Common myeloid progenitor, CD34-positive (primary cell): Measurements from ENCODE around the gene URI1. TPM values are rescaled to one million over a fixed set of nuclear protein-coding genes. Genes with fewer than 3 reads are reported as not detected.

ENCODE experiments used
- CTCF ChIA-PET: fragments of 350-600 bp; sonication (Branson Sonifier 250); formaldehyde crosslinking; loops from one replicate; lab custom pipeline; 2021; ENCODE audit warnings: antibody characterized with exemption; lab: Charles Lee
- POLR2A ChIA-PET: fragments of 350-600 bp; sonication (Branson Sonifier 250); formaldehyde crosslinking; loops from one replicate; lab custom pipeline; 2021; ENCODE audit warnings: antibody characterized with exemption; lab: Charles Lee
- DNase-seq, 3 donors: peaks; one replicate each; pipeline versions ENCODE4 v3.0.0 to v3.0.0-alpha.2; 2013
- H3K27ac ChIP-seq, 2 experiments: 1 replicate in 1 of 2; 2 replicates in 1 of 2; pipeline ENCODE4 v1.7.0; 2013; ENCODE audit warnings: inconsistent platforms in 2 of 2, low read length in 2 of 2, mild to moderate bottlenecking in 2 of 2, low read depth in 1 of 2, moderate library complexity in 1 of 2; ENCODE audit not compliant: severe bottlenecking in 2 of 2, insufficient read depth in 1 of 2, poor library complexity in 1 of 2
- H3K27me3 ChIP-seq, 5 experiments: replicated peaks in 2 of 5; 1 replicate in 3 of 5; 2 replicates in 2 of 5; pipeline versions ENCODE4 v1.6.1 to v1.7.0; 2013; ENCODE audit warnings: low read length in 4 of 5, mild to moderate bottlenecking in 2 of 5, moderate library complexity in 2 of 5, inconsistent platforms in 1 of 5; ENCODE audit not compliant: insufficient read depth in 5 of 5, control insufficient read depth in 4 of 5
- H3K36me3 ChIP-seq, 4 experiments: 1 replicate in 2 of 4; 2 replicates in 2 of 4; pipeline versions ENCODE4 v1.6.1 to v1.7.0; 2013; ENCODE audit warnings: low read length in 3 of 4, control low read depth in 1 of 4, mild to moderate bottlenecking in 1 of 4; ENCODE audit not compliant: control insufficient read depth in 4 of 4, insufficient read depth in 4 of 4
- H3K4me1 ChIP-seq, 4 experiments: 1 replicate in 3 of 4; 2 replicates in 1 of 4; pipeline versions ENCODE4 v1.6.1 to v1.7.1; 2013; ENCODE audit warnings: low read length in 3 of 4, mild to moderate bottlenecking in 3 of 4, control low read depth in 1 of 4, inconsistent platforms in 1 of 4, moderate library complexity in 1 of 4; ENCODE audit not compliant: control insufficient read depth in 4 of 4, insufficient read depth in 4 of 4; ENCODE audit errors: control extremely low read depth in 1 of 4
- H3K4me3 ChIP-seq, 7 experiments: 1 replicate in 4 of 7; 2 replicates in 3 of 7; pipeline versions ENCODE4 v1.5.1 to v1.7.0; 2013; ENCODE audit warnings: mild to moderate bottlenecking in 7 of 7, low read length in 6 of 7, moderate library complexity in 6 of 7, inconsistent platforms in 2 of 7, low read depth in 2 of 7, control low read depth in 1 of 7; ENCODE audit not compliant: insufficient read depth in 4 of 7, control insufficient read depth in 1 of 7; ENCODE audit errors: extremely low read depth in 1 of 7
- H3K9me3 ChIP-seq, 5 experiments: 1 replicate in 4 of 5; 2 replicates in 1 of 5; pipeline versions ENCODE4 v1.6.1 to v1.7.1; 2013; ENCODE audit warnings: low read length in 4 of 5, mild to moderate bottlenecking in 2 of 5, inconsistent platforms in 1 of 5, low read depth in 1 of 5, moderate library complexity in 1 of 5; ENCODE audit not compliant: control insufficient read depth in 4 of 5, insufficient read depth in 2 of 5; ENCODE audit errors: control extremely low read depth in 1 of 5
- WGBS: methylation state at CpG from one replicate; pipeline ENCODE4 v1.1.5; 2013; ENCODE audit not compliant: insufficient coverage; 5-methylcytosine and 5-hydroxymethylcytosine counted together
- polyA plus RNA-seq: library from polyadenylated mRNA; unstranded; fragments of 120-200 nt; gene quantifications from one replicate; pipeline ENCODE4 v1.2.1, GENCODE V29; 2013

URI1 gene, protein sequence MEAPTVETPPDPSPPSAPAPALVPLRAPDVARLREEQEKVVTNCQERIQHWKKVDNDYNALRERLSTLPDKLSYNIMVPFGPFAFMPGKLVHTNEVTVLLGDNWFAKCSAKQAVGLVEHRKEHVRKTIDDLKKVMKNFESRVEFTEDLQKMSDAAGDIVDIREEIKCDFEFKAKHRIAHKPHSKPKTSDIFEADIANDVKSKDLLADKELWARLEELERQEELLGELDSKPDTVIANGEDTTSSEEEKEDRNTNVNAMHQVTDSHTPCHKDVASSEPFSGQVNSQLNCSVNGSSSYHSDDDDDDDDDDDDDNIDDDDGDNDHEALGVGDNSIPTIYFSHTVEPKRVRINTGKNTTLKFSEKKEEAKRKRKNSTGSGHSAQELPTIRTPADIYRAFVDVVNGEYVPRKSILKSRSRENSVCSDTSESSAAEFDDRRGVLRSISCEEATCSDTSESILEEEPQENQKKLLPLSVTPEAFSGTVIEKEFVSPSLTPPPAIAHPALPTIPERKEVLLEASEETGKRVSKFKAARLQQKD
- 84.5 TPM for polyA plus RNA-seq

DNA sequence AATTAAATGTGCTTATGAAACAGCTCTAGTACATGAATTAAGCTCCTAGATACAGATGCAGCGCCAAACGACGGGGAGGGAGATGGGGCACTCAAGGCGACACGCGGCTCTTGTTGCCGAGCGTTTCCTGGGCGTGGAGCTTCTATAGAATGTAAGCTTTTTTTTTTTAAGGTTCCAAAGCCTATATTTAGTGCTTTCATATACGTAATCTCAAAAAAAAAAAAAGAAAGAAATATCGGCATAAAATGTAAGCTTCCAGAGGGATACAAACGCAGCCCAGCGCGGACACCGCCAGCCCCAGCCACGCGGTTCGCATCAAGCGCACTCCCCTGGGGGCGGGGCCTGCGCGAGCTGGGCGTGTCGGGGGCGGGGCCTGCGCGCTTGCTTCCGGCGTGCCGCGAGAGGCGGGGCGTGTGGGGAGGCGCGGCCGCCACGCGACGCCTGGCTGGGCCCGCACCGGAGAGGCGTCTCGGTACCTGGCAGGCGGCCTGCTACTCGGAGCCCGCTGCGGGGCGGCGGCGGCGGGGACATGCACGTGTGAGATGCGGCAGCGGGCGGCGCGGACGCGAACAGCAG lies at the start of gene URI1:
TSS of gene URI1 (plus strand) at position 412 of the 576 bp plus-strand sequence. CDS start 309 bp downstream, outside the sequence.
- POLR2A ChIA-PET = interaction anchor here (0.6 to 2.0 kb wide), 3 partner anchors 16 to 78 kb away, joined by 3 to 9 read pairs (median 8); no protein-coding TSS in a partner anchor
- 0% methylated on average over 38 of the region's 59 CpGs for WGBS
- Histone ChIP-seq H3K4me1 (peaks cover 5 to 36% (median 27%) of the 10 kb centered on the region in 4 experiments), H3K36me3 (peaks cover 0 to 9% (median 0%) of the 10 kb centered on the region in 4 experiments), H3K27ac (peak within 1 kb of the TSS; percentile 54 to 79), H3K4me3 (peak within 1 kb of the TSS; percentile 62 to 94 (median 84)), H3K9me3 (peaks cover 1 to 9% (median 4%) of the 10 kb centered on the region in 5 experiments), H3K27me3 (no peaks in the 10 kb centered on the region)
- CTCF ChIA-PET = interaction anchor here (0.6 to 2.3 kb wide), 5 partner anchors 25 to 84 kb away, joined by 3 to 9 read pairs (median 4); no protein-coding TSS in a partner anchor
- DNase-seq = peak; percentile 81 to 91 (median 87)

DNA sequence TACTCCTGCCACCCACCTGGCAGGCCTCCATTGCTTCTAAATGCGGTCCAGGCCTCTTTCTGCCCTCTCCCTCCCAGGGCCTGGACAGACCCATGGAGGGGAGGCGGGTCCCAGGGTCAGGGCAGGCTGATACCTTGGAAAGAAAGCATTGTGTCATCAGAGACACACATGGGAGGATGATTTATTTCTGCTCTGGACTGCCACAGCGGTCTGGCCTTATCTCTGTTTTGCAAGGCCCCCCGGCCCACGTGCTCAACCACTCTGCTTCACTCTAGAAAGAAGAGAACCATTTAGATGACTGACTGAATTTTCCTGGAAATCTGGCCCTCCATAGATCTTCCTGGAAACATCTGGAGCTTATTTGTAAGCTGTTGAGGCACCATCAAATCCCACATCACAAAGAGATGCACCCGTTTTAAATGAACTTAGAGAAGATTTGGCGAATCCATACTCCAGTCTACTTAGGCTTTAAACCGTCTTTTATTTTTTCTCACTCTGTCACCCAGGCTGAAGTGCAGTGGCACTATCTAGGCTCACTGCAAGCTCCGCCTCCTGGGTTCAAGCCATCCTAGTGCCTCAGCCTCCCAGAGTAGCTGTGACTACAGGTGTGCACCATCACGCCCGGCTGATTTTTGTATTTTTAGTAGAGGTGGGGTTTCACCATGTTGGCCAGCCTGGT lies 48.3 kb upstream of the URI1 start:
- Histone ChIP-seq H3K4me1 (peaks cover 3 to 28% (median 25%) of the 10 kb centered on the region in 4 experiments), H3K4me3 (no peak overlapping the region), H3K27me3 (no peaks in the 10 kb centered on the region), H3K36me3 (no peaks in the 10 kb centered on the region), H3K27ac (peak overlapping the region in 1 of 2 experiments; percentile 16), H3K9me3 (no peaks in the 10 kb centered on the region)
- ChIA-PET POLR2A (interaction anchor here (0.6 kb wide), 1 partner anchor 10 kb away, joined by 3 read pairs; no protein-coding TSS in a partner anchor), CTCF (interaction anchor here (0.9 to 1.8 kb wide), 4 partner anchors 21 to 73 kb away, joined by 3 to 6 read pairs (median 4); no protein-coding TSS in a partner anchor)
- DNase-seq = peak; percentile 76 to 95 (median 92)
- 9% methylated on average over 7 of the region's 11 CpGs for WGBS

DNA sequence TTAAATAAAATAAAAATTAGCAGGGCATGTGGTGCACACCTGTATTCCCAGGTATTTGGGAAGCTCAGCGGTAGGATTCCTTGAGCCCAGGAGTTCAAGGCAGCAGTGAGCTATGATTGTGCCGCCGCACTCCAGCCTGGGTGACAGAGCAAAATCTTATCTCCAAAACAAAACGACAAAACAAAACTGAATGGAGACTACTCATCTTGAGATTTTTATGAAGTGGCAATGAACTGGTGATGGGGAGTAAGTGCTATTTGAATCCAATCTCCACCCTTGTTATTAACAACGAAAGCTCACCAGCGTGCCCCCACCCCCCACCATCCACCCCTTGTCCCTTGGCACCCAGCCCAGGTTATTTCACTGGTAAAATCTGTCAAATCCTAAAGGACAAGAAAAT lies 45.2 kb upstream of the URI1 start:
- CTCF ChIA-PET = interaction anchor here (1.0 to 1.7 kb wide), 3 partner anchors 10 to 49 kb away, joined by 3 to 11 read pairs (median 4); no protein-coding TSS in a partner anchor
- H3K9me3 ChIP-seq = no peaks in the 10 kb centered on the region
- no peak overlapping the region for H3K27ac ChIP-seq
- no CpG with 5 or more reads among the region's 6 CpGs for WGBS
- peak overlapping the region in 2 of 7 experiments; percentile 16 to 19 for H3K4me3 ChIP-seq
- peaks cover 3 to 28% (median 23%) of the 10 kb centered on the region in 4 experiments for H3K4me1 ChIP-seq
- peak; percentile 31 to 77 (median 67) for DNase-seq
- H3K36me3 ChIP-seq = no peaks in the 10 kb centered on the region
- H3K27me3 ChIP-seq = no peaks in the 10 kb centered on the region
- POLR2A ChIA-PET = no interaction called here

DNA sequence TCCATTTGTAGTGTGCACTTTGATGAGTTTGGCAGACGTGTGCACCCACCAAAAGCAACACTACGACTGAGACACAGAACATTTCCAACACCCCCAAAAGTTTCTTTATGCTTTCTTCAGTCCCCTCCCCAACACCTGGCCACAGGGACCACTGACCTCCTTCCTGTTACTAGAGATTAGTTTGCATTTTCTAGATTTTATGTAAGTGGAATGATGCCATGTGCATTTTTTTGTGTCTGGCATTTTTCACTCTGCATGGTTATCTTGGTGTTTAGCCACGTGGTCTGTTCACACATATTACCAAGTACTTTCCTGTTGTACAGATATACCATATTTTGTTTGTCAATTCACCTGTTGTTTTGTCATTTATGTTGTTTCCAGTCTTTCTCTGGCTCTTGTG lies 44.6 kb upstream of the URI1 start:
- no CpG with 5 or more reads among the region's 3 CpGs for WGBS
- Histone ChIP-seq H3K4me3 (no peak overlapping the region), H3K36me3 (no peaks in the 10 kb centered on the region), H3K27ac (no peak overlapping the region), H3K4me1 (peaks cover 3 to 28% (median 23%) of the 10 kb centered on the region in 4 experiments), H3K9me3 (no peaks in the 10 kb centered on the region), H3K27me3 (no peaks in the 10 kb centered on the region)
- ChIA-PET CTCF (interaction anchor here (0.6 kb wide), 1 partner anchor 1236 kb away, joined by 3 read pairs; no protein-coding TSS in a partner anchor), POLR2A (no interaction called here)
- DNase-seq = peak in 2 of 3 donors; percentile 64

DNA sequence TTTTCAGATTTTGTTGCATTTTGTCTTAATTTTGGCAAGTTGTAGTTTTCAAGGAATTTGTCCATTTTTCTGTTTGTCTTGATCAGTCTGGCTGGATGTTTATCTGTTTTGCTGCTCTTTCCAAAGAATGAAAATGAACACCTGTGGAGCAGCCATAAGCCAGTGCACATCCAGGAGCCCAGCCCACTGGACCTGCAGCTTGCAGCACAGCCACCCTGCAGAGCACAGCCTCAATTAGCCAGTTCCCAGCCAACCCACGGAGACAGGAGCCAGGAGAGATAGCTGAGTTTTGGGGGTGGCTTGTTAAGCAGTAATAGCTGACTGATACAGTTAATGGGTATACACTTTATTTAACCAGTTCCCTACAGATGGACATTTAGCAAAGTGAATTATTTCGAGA lies 38.0 kb upstream of the URI1 start:
- POLR2A ChIA-PET = no interaction called here

More for the DNA sequence above, 38.0 kb upstream of the URI1 start:
- WGBS = 100% methylated on average over 1 of the region's 2 CpGs
- no peaks in the 10 kb centered on the region for H3K36me3 ChIP-seq
- no peak for DNase-seq
- no peak overlapping the region for H3K4me3 ChIP-seq
- H3K27ac ChIP-seq = no peak overlapping the region
- no peaks in the 10 kb centered on the region for H3K9me3 ChIP-seq
- H3K27me3 ChIP-seq = no peaks in the 10 kb centered on the region
- no peaks in the 10 kb centered on the region for H3K4me1 ChIP-seq
- CTCF ChIA-PET = interaction anchor here (1.2 to 1.3 kb wide), 2 partner anchors 9 to 24 kb away, joined by 3 read pairs; no protein-coding TSS in a partner anchor
